GM19035 (cell line): ENCODE measurements around the gene EXOC6B.

Experiments
- ATAC-seq: cut with Tn5 transposase; IDR thresholded peaks from one replicate; pipeline ENCODE4 v1.9.1; 2021; ENCODE audit not compliant: unreplicated experiment

The EXOC6B gene

GRCh38 chr2:72744049-72744448 lies 81.8 kb downstream of the EXOC6B start:
- ATAC-seq, result no peak

- ATAC-seq, result no peak
These were observed 82.4 kb downstream of the EXOC6B start for GRCh38 chr2:72743481-72743880.

- no peak for ATAC-seq
These were observed 87.7 kb downstream of the EXOC6B start for GRCh38 chr2:72738096-72738495.

- no peak for ATAC-seq
These were observed 91.4 kb downstream of the EXOC6B start for GRCh38 chr2:72734432-72734831.

- ATAC-seq, result no peak
These were observed 94.7 kb downstream of the EXOC6B start for GRCh38 chr2:72731116-72731515.

- ATAC-seq, result no peak
These were observed 98.5 kb downstream of the EXOC6B start for GRCh38 chr2:72727356-72727755.

GRCh38 chr2:72723769-72724370 lies 102.0 kb downstream of the EXOC6B start:
- no peak for ATAC-seq

- ATAC-seq, result no peak
These were observed 103.3 kb downstream of the EXOC6B start for GRCh38 chr2:72722492-72723070.

GRCh38 chr2:72719416-72719815 lies 106.4 kb downstream of the EXOC6B start:
- no peak for ATAC-seq

GRCh38 chr2:72718876-72719275 lies 107.0 kb downstream of the EXOC6B start:
- no peak for ATAC-seq

GRCh38 chr2:72716601-72717000 lies 109.2 kb downstream of the EXOC6B start:
- ATAC-seq, result no peak

- no peak for ATAC-seq
These were observed 112.0 kb downstream of the EXOC6B start for GRCh38 chr2:72713857-72714256.

GRCh38 chr2:72712977-72713376 lies 112.9 kb downstream of the EXOC6B start:
- no peak for ATAC-seq

GRCh38 chr2:72712304-72712703 lies 113.5 kb downstream of the EXOC6B start:
- no peak for ATAC-seq

GRCh38 chr2:72710418-72711152 lies 115.2 kb downstream of the EXOC6B start:
- ATAC-seq, result no peak

GRCh38 chr2:72708236-72708635 lies 117.6 kb downstream of the EXOC6B start:
- no peak for ATAC-seq

GRCh38 chr2:72698300-72698699 lies 127.5 kb downstream of the EXOC6B start:
- ATAC-seq, result no peak

GRCh38 chr2:72696559-72696958 lies 129.3 kb downstream of the EXOC6B start:
- no peak for ATAC-seq

- ATAC-seq, result no peak
These were observed 130.2 kb downstream of the EXOC6B start for GRCh38 chr2:72695676-72696075.

GRCh38 chr2:72694715-72695496 lies 130.9 kb downstream of the EXOC6B start:
- no peak for ATAC-seq

- no peak for ATAC-seq
These were observed 136.1 kb downstream of the EXOC6B start for GRCh38 chr2:72689579-72690195.
